ENCODE measurements around the gene ARPC1B. TPM values are rescaled to one million over a fixed set of nuclear protein-coding genes. Genes with fewer than 3 reads are reported as not detected.
A peak's percentile ranks its signal among the peaks of the same experiment; 100 is the strongest.

Gene ARPC1B
- total and polyA plus RNA-seq, 9 of the 15 experiments (the other 6 are each of a cell fraction or from before 2014, with no cell fraction given): 6.7 to 357 (median 211) TPM

DNA sequence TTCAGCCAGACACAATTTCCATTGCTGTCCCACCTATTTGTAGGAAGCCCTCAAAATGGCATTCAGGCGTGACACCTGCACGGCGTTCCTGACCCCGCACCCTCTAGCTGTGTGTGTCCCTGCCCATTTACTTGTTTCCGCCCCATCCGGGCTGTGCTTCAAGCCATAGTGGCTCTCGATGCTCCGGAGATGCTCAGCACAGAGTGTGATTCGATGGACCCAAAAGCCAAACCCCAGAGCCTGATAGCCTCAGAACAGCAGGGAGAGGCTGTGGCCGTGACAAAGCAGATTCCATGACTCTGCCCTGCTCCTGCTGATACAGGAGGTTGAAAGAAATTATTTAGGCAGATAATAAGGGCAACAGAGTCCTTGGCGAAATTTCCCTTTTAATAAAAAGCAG lies 47.7 kb downstream of the ARPC1B start (continued):
- TF ChIP-seq AFF1 (IDR thresholded peaks at IDR 0.05; ENCODE audit: low read depth in 1 of 2, partially characterized antibody in 2 of 2) (no peak), HNRNPUL1 (IDR thresholded peaks at IDR 0.05; ENCODE audit: low read length) (no peak), ASH1L (IDR thresholded peaks at IDR 0.05; ENCODE audit: borderline replicate concordance, low read depth, partially characterized antibody) (no peak), ZNF224 (CRISPR knock-in tag; IDR thresholded peaks at IDR 0.05) (no peak), PML (IDR thresholded peaks at IDR 0.05; ENCODE audit: low read length) (no peak), ZNF282 (CRISPR knock-in tag; IDR thresholded peaks at IDR 0.05) (no peak), KDM2B (CRISPR knock-in tag; IDR thresholded peaks at IDR 0.05) (no peak), ZHX1 (conservative IDR thresholded peaks at IDR 0.05; ENCODE audit: low read length) (no peak), TEAD1 (CRISPR knock-in tag; IDR thresholded peaks at IDR 0.05) (0 out of 4 replicates have a peak, but pooled peaks of 1 of the 2 experiments have one; percentile 34)
- TF ChIP-seq, protein P1, sequence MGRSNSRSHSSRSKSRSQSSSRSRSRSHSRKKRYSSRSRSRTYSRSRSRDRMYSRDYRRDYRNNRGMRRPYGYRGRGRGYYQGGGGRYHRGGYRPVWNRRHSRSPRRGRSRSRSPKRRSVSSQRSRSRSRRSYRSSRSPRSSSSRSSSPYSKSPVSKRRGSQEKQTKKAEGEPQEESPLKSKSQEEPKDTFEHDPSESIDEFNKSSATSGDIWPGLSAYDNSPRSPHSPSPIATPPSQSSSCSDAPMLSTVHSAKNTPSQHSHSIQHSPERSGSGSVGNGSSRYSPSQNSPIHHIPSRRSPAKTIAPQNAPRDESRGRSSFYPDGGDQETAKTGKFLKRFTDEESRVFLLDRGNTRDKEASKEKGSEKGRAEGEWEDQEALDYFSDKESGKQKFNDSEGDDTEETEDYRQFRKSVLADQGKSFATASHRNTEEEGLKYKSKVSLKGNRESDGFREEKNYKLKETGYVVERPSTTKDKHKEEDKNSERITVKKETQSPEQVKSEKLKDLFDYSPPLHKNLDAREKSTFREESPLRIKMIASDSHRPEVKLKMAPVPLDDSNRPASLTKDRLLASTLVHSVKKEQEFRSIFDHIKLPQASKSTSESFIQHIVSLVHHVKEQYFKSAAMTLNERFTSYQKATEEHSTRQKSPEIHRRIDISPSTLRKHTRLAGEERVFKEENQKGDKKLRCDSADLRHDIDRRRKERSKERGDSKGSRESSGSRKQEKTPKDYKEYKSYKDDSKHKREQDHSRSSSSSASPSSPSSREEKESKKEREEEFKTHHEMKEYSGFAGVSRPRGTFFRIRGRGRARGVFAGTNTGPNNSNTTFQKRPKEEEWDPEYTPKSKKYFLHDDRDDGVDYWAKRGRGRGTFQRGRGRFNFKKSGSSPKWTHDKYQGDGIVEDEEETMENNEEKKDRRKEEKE (IDR thresholded peaks at IDR 0.05; ENCODE audit: borderline replicate concordance in 1 of 2, control insufficient read depth in 1 of 2, low read depth in 2 of 2, low read length in 1 of 2): no peak

Data from K562 (cell line).